Measurements from ENCODE around the gene CCL13.

Gene CCL13

DNA sequence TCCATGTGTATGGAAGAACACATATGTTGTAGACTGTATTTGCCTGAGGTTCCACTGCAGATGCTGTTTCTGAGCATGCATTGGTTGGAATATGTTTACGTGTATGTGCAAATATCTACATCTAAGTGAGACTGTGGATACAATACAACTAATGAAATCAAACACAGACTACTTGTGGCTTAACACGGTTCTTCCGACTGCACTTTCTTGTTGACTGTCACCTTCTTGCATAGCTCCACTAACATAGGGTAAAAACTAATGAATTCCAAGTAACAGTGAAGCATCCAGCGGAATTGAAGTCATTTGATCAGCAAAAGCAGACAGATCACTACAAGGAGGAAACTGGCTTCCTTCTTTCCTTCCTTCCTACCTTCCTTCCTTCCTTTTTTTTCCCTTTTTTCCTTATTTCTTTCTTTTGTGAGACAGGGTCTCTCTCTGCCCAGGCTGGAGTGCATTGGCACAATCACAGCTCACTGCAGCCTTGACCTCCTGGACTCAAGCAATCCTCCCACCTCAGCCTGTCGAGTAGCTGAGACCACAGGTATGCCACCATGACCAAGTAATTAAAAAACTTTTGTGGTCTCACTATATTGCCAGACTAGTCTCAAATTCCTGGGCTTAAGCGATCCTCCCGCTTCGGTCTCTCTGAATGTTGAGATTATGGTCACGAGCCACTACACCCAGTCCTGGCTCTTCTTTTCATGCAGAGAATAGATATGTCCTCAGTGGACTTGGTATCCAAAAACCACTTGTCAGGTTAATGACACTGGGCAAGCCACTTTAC lies 28.7 kb downstream of the CCL13 start:
- DNase-seq (ENCODE audit: low read depth): no peak

DNA sequence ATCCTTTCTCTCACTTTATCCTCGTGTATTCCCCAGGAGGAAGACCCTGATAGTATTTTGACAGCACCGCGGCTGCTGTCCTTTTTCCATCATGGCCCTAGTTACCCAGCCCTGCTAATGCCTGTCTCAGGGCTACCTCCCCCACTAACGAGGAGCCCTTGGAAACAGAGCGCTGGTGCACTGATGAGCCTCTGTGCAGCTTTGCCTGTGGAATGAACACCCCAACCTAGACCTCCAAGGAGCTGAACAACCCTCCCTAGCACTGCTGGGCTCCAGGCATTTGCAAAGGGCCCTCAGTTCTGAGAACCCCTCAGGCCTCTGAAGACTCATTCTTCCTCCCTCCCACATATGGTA lies 30.0 kb downstream of the CCL13 start:
- no peak for DNase-seq (ENCODE audit: low read depth)

DNA sequence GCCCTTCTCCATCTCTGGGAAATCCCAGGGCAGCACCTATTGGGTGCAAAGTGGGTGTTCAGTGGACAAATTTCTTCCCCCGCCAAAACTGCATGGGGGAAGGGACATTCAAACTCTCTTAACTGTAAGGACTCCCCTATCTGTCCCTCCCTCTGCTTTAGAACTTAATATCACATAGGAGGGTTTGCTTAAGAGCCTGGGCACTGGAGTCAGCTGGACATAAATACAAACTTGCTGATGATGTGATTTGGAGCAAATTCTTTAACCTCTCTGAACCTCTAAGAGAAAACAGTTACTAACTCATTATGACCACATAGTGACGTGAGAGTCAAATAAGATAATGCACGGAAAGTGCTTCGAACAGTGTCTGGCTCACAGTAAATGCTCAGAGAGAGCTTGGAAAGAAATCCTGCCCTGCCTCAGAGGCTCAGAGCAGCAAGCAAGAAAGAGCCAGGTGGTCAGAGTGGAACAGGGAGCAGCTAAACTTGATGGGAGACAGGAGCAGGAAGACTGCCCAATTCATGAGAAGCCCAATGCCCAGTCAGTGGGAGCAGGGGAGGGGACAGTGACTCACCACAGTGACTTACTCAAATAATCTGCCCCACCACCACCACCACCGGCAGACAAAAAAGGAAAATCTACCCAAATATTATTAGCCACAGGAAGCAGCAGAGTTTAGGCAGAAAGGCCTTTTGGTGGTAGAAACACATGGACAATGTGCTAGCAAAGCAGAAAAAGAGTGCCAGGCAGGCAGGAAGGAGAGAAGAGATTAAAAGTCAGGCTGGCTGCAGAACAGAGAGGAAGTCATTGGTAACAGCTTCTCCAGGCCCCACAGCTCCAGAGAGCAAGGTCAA lies 30.6 kb downstream of the CCL13 start:
- DNase-seq (ENCODE audit: low read depth): no peak

DNA sequence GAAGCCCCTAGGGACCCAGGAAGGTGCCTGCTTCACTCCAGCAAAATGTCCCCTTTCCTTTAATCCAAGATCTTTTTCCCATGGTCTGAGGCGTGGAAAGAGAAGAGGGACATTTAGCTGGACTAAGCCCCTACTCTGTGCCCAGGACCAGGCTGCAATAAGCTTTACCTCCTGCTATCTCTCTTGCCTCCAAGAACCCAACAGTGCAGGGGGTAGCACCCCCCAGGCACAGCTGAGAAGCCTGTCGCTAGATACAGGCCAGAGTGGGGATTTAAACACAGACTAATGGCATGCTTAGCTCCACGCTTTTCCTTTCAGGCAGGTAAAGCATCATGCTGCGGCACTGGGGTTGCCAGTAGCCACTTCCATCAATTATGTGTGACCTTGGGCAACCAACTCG lies 31.3 kb downstream of the CCL13 start:
- DNase-seq (ENCODE audit: low read depth): no peak

DNA sequence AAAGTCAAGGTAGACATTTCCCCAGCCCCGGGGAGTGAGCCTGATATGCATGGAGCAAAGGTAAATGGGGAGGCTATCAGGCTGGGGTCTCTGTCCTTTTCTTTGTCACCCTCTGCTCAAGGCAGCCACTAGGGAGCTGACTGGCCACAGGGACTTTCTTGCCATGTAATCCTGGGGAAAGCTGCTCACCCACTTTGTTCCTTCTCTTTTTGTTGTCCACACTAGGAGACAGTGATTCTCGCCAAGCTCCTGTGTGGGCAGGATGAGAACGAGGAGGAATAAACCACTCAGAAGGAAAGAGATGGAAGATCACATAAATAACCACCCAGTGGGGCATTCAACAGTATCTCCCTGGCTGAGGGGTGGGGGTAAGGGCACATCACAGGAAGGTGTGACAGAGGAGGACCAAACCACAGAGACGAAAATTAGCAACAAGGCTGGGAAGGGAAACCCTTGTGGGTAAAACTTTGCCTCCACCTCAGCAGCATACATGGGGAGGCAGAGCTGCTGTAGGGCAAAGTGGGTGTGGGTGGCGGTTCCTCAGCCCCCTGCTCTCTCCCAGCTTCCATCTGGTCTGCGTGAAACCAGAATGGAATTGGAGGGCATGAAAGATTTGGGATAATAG lies 33.0 kb downstream of the CCL13 start:
- DNase-seq (ENCODE audit: low read depth): no peak

DNA sequence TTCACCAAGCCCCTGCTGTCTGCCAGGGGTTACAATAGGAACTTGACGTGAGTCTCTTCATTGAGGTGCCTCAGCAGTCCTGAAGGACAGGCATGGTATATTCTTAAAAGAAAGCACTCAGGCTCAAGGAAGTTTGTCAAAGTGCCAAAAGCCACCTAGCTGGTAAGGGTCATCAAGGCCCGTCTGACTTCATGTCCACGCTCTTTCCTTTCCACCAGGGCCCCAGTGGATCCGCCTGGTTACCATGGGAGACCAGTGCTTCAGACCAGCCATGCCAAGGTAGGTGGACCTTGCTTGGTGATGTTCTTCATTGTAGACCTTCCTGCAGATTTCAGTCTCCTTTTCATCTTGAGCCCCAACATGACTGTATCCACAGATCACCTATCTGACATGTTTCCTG lies 34.4 kb downstream of the CCL13 start:
- DNase-seq (ENCODE audit: low read depth): no peak

DNA sequence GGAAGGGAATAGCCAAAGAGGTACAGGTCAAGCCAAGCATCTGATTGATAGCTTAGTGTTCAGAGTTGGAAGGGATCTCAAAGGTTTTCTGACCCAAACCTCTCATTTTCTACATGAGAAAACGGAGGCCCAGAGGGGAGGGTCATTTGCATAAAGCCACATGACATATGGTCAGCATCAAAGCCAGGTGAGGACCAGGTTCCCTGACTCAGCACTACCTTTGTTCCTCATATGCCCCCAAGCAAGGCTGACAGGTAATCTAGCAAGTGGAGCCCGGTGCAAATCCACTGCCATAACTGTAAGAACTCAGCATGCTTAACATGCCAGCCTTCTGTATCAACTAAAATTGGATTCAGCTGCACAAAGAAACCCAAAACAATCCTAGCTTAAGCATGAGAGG lies 35.0 kb downstream of the CCL13 start:
- no peak for DNase-seq (ENCODE audit: low read depth)

DNA sequence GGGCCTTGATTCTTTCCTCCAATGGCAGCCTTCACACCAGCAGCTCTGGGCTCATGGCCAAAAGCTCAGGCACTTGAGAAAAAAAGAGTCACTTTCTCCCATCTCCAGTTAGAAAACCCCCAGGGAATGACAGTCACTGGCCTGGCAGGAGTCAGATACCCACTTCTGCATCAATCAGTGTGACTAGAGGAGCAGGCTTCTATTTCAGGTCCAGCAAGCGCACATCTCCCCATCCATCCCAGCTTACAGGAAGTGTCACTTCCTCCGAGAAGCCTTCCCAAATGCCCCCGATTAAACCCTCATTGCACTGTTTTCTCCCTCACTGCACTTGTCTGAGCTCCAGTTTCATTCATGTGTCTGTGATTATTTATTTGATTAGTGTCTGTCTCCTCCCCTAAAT lies 37.1 kb downstream of the CCL13 start:
- no peak for DNase-seq (ENCODE audit: low read depth)

DNA sequence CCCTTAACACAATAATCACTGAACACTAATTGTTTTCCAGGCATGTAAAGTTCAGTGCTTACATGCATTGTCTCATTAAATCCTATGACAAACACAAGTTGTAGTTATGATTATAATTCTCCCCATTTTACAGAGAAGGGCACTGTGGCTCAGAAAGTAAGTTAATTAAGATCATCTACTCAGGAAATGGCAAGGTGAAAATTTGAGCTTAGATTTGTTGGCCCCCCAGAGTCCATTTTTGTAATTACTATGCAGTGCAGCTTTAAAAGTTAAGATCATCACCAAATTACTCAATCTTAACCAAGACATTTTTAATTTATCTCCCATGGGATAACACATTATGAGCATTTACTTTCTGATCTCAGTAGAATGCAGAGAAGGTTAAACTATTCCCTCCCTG lies 41.0 kb downstream of the CCL13 start:
- DNase-seq (ENCODE audit: low read depth): no peak

DNA sequence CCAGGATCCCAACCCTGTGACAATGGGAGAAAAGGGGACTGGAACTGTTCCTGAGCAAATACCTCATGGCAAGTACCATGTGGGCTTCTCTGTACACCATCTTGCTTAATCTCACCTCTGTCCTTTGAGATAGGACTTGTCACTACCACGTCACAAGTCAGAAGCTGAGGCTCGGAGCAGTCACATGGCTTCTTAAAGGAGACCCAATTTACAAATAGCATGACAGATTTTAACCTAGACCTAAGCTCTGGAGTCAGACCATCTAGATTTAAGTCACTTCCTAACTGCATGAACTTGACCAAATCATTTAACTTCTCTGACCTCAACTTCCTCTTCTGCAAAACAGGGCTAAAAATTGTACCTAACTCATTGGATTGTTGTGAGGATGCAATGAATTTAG lies 42.7 kb downstream of the CCL13 start:
- no peak for DNase-seq (ENCODE audit: low read depth)

DNA sequence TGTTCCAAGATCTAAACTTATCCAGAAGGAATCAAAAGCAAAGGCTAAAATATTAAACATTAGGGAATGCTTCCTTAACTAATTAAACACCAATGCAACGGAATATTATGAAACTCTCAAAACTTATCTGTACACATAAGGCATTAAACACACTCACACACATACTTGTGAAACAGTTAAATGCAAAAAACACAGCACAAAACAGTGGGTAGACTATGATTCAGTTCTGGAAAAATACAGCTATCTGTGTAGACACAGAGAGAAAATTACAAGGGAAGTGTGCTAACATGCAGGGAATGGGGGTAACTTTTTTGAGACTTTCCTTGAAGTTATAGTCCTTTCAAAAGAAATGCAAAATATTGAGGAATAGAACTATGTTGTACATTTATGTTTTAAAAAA lies 43.4 kb downstream of the CCL13 start:
- no peak for DNase-seq (ENCODE audit: low read depth)

DNA sequence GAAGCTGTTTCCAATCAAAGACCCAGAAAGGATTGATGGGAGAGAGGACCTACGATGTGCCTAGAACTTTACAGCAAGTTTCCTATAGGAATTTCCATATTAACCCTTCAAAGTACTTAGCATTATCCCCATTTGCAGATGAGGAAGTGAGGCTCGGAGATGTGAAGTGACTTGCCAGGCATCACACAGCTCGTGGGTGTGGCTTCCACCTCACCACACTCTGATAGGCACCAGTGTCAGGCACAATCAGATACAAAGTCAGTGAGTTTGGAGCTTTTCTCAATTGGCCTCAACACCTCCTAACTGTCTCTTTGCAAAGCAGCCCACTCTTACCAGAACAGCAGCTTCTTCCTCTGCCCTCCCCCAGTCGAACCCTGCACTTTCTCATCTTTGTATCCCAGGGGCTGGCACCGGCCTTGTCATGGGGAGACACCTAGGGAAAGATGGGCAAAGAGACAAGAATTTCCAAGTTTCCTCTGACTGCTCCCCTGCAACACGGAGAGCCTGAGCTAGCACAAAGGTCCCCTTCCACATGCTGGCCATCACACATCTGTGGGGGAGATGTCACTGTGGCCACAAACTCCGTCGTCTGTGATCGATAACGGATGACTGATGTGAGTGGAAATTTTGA lies 44.1 kb downstream of the CCL13 start:
- DNase-seq (ENCODE audit: low read depth): no peak

DNA sequence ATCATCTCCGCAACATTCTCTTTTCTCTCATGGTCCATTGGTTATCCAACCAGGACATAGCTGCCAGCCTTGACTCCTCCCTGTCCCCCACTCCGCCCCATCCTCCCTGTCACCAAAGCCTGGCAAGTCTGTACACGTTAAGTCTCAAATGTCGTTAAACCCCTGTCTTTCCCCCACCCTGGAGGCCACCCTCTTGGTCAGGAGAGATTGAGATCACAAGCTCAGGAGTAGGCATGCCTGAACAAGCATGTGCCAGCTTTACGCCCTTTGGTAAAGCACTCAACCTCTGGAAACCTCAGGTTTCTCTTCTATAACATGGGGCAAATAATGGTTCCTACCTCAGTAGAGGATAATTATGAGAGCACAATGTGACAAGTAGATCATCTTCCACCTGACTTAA lies 44.9 kb downstream of the CCL13 start:
- no peak for DNase-seq (ENCODE audit: low read depth)

DNA sequence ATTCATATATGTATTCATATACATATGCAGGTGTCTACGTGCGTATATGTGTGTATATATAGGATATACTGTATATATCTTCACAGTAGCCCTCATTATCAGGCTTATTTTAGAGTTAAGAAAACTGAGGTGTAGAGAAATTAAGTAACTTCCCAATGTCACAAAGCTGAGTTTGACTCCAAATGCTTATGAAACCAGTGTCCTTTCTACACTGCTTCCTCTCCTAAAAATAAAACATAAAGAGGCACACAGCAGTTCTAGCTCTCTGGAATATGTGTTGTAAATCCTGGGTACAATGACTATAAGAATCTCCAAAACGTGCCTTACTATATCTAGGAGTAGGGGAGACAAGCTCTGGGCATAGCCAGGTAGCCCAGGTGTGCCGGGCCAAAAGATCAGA lies 46.7 kb downstream of the CCL13 start:
- no peak for DNase-seq (ENCODE audit: low read depth)

DNA sequence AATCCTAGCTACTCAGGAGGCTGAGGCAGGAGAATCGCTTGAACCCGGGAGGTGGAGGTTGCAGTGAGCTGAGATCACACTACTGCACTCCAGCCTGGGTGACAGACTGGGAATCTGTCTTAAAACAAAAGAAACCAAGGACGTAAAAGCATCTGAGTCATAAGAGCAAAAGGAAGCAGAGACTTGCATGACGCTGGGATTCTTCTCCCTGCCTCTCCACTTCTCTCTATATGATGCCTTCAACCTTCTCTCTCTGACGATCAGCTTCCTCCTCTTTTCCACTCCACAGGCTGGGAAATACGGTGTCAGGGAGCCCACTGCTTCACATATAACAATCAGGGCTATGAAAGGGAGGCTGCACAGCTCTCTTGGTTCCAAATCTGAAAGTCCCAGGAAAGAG lies 49.9 kb downstream of the CCL13 start:
- DNase-seq (ENCODE audit: low read depth): no peak

All from CMK (cell line).